HepG2 (cell line): ENCODE measurements around the gene TTLL7.

ENCODE experiments used
- TCF7L2 ChIP-seq: IDR thresholded peaks from 2 replicates; pipeline ENCODE4 v1.6.1; 2011; ENCODE audit warnings: mild to moderate bottlenecking, low read depth, low read length, moderate library complexity
- TOE1 ChIP-seq: sonication (generic); formaldehyde crosslinking; IDR thresholded peaks from 2 replicates; pipeline ENCODE4 v1.4.0; 2020; ENCODE audit warnings: mild to moderate bottlenecking, missing genetic modification reagents
- ZZZ3 ChIP-seq: sonication (generic); formaldehyde crosslinking; IDR thresholded peaks from 2 replicates; pipeline ENCODE4 v1.4.0; 2020; ENCODE audit warnings: missing genetic modification reagents, mild to moderate bottlenecking, borderline replicate concordance

DNA sequence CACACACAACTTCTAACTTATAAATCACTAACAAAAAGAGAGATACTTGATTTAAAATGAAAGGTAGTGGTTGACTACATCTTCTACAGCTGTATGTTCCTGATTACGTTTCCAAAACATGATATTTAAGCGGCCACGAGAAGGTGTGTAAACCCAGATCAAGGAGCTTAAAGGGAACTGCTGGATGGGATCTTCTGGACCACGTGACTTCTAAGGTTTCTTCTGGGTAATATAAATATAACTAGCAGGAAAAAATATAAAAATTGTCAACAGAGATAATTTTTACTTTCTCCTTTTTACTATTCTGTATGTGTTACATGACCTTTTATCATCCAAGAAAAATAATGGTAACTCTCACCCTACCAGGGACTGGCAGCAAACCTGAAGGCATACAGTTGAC is 66.2 kb downstream of the TTLL7 start:
- TF ChIP-seq TOE1 (CRISPR knock-in tag) (no peak), TCF7L2 (no peak), ZZZ3 (CRISPR knock-in tag) (no peak)
